ENCODE measurements around the gene GCAT. TPM values are rescaled to one million over a fixed set of nuclear protein-coding genes. Genes with fewer than 3 reads are reported as not detected.

The GCAT gene
- total and polyA plus RNA-seq, 4 donors = 20.7 to 32.6 (median 29.8) TPM

GRCh38 chr22:37844904-37845329 lies 37.2 kb downstream of the GCAT start:
- WGBS = 90% methylated on average over 6 of the region's 6 CpGs
- H3K4me3 ChIP-seq (ENCODE audit: low read depth in 1 of 3, low read length in 3 of 3) = peak overlapping the region in 2 of 3 donors; percentile 44 to 57
- H3K36me3 ChIP-seq (ENCODE audit: control insufficient read depth in 4 of 4, insufficient read depth in 3 of 4, low read depth in 1 of 4, low read length in 3 of 4) = peaks cover 0 to 1% (median 1%) of the 10 kb centered on the region in 4 donors
- H3K9me3 ChIP-seq (ENCODE audit: control insufficient read depth in 4 of 4, low read length in 3 of 4) = no peaks in the 10 kb centered on the region
- H3K4me1 ChIP-seq (ENCODE audit: control insufficient read depth in 4 of 4, insufficient read depth in 4 of 4, low read length in 3 of 4) = peaks cover 3 to 28% (median 18%) of the 10 kb centered on the region in 4 donors
- peak overlapping the region; percentile 69 to 74 for H3K27ac ChIP-seq (ENCODE audit: low read depth in 1 of 2, low read length in 2 of 2)
- no peak overlapping the region for H3K9ac ChIP-seq (ENCODE audit: low read depth in 1 of 2, low read length in 2 of 2)
- H3K27me3 ChIP-seq (ENCODE audit: control insufficient read depth in 4 of 4, insufficient read depth in 4 of 4, low read length in 3 of 4) = no peaks in the 10 kb centered on the region
- TF ChIP-seq NR2F2 (IDR thresholded peaks at IDR 0.05) (no peak), HNF4A (conservative IDR thresholded peaks at IDR 0.05) (no peak), ZBTB33 (IDR thresholded peaks at IDR 0.05) (no peak), ATF3 (IDR thresholded peaks at IDR 0.05) (no peak), TAF1 (conservative IDR thresholded peaks at IDR 0.05) (no peak), HNF4G (IDR thresholded peaks at IDR 0.05) (no peak), RAD21 (IDR thresholded peaks at IDR 0.05) (no peak), FOXA2 (IDR thresholded peaks at IDR 0.05) (no peak), GABPA (IDR thresholded peaks at IDR 0.05 in 1 of 2, conservative IDR thresholded peaks at IDR 0.05 in 1 of 2) (no peak), EGR1 (IDR thresholded peaks at IDR 0.05; ENCODE audit: low read depth in 2 of 2) (no peak), SP1 (IDR thresholded peaks at IDR 0.05) (no peak), FOXA1 (IDR thresholded peaks at IDR 0.05) (no peak), REST (IDR thresholded peaks at IDR 0.05) (no peak)
- DNase-seq (ENCODE audit: low spot score) = no peak

GRCh38 chr22:37846433-37846832 lies 38.7 kb downstream of the GCAT start:
- no peak for DNase-seq (ENCODE audit: low spot score)
- Histone ChIP-seq H3K36me3 (ENCODE audit: control insufficient read depth in 4 of 4, insufficient read depth in 3 of 4, low read depth in 1 of 4, low read length in 3 of 4) (peaks cover 0 to 4% (median 1%) of the 10 kb centered on the region in 4 donors), H3K9ac (ENCODE audit: low read depth in 1 of 2, low read length in 2 of 2) (no peak overlapping the region), H3K27me3 (ENCODE audit: control insufficient read depth in 4 of 4, insufficient read depth in 4 of 4, low read length in 3 of 4) (no peaks in the 10 kb centered on the region), H3K9me3 (ENCODE audit: control insufficient read depth in 4 of 4, low read length in 3 of 4) (no peaks in the 10 kb centered on the region), H3K4me1 (ENCODE audit: control insufficient read depth in 4 of 4, insufficient read depth in 4 of 4, low read length in 3 of 4) (peaks cover 5 to 39% (median 29%) of the 10 kb centered on the region in 4 donors), H3K27ac (ENCODE audit: low read depth in 1 of 2, low read length in 2 of 2) (no peak overlapping the region), H3K4me3 (ENCODE audit: low read depth in 1 of 3, low read length in 3 of 3) (no peak overlapping the region)
- 89% methylated on average over 2 of the region's 2 CpGs for whole genome bisulfite sequencing
- TF ChIP-seq TAF1 (conservative IDR thresholded peaks at IDR 0.05) (no peak), NR2F2 (IDR thresholded peaks at IDR 0.05) (no peak), YY1 (IDR thresholded peaks at IDR 0.05) (no peak), JUND (IDR thresholded peaks at IDR 0.05) (no peak), GABPA (IDR thresholded peaks at IDR 0.05 in 1 of 2, conservative IDR thresholded peaks at IDR 0.05 in 1 of 2) (no peak), FOXA2 (IDR thresholded peaks at IDR 0.05) (no peak), MAX (IDR thresholded peaks at IDR 0.05) (no peak), SP1 (IDR thresholded peaks at IDR 0.05) (no peak), RAD21 (IDR thresholded peaks at IDR 0.05) (no peak), CTCF (IDR thresholded peaks at IDR 0.05; ENCODE audit: low read depth, low read length, missing input control) (no peak), RXRA (IDR thresholded peaks at IDR 0.05) (no peak), EGR1 (IDR thresholded peaks at IDR 0.05; ENCODE audit: low read depth in 2 of 2) (no peak), FOXA1 (IDR thresholded peaks at IDR 0.05) (no peak)
